K562 (cell line): ENCODE measurements around the gene LMO2.

Source experiments
- EGR1 ChIP-seq: fragments of 450-650 bp; conservative IDR thresholded peaks from 2 replicates; pipeline ENCODE4 v1.6.1; 2017; ENCODE audit warnings: mild to moderate bottlenecking
- GATA2 ChIP-seq: sonication (generic); formaldehyde crosslinking; IDR thresholded peaks from 2 replicates; pipeline ENCODE4 v1.4.0; 2020; ENCODE audit warnings: mild to moderate bottlenecking, missing genetic modification reagents
- TAF15 ChIP-seq: fragments of 200-400 bp; formaldehyde crosslinking; IDR thresholded peaks from 2 replicates; pipeline ENCODE4 v1.6.1; 2017; ENCODE audit warnings: mild to moderate bottlenecking, low read depth, low read length, moderate library complexity
- TF ChIP-seq, protein P1 (sequence below): fragments of 450-650 bp; formaldehyde crosslinking; IDR thresholded peaks from 2 replicates; pipeline ENCODE4 v1.4.0; 2022; ENCODE audit warnings: missing genetic modification characterization

DNA sequence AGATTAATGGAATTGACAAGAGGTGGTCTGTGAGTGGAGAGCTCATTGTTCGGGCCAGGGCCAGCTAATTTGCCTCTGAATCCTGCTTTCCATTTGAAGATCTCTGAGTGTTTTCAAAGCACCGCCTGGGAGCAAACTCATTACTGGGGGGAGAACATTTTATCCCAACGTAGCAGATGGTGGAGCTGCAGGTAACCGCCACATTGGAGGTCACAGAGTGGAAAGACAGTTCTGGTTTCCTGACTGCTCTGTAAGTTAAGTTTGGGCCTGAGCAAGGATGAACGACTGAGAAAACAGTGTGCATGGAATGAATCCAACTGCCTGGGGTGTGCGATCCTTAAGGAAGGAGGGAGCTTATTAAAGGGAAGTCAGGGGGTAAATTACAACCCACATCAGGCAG lies 30.5 kb downstream of the LMO2 start:
- TF ChIP-seq GATA2 (CRISPR knock-in tag) = no peak
- no peak for TF ChIP-seq EGR1
- no peak for TF ChIP-seq TAF15
- TF ChIP-seq, protein P1, sequence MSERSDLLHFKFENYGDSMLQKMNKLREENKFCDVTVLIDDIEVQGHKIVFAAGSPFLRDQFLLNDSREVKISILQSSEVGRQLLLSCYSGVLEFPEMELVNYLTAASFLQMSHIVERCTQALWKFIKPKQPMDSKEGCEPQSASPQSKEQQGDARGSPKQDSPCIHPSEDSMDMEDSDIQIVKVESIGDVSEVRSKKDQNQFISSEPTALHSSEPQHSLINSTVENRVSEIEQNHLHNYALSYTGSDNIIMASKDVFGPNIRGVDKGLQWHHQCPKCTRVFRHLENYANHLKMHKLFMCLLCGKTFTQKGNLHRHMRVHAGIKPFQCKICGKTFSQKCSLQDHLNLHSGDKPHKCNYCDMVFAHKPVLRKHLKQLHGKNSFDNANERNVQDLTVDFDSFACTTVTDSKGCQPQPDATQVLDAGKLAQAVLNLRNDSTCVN (CRISPR knock-in tag) = no peak
